Epithelial cell of proximal tubule (primary cell): Measurements from ENCODE around the gene LYPLA2. TPM values are rescaled to one million over a fixed set of nuclear protein-coding genes. Genes with fewer than 3 reads are reported as not detected.
"Not testable (repeated sequence)": the region's sequence is repeated elsewhere in the genome, so short reads cannot be mapped to it uniquely, and the experiment has no call there.

Source experiments
- DNase-seq: peaks from one replicate; pipeline ENCODE4 v3.0.0-alpha.2; 2011; ENCODE audit warnings: low read depth
- H3K4me3 ChIP-seq: 2 replicates; pipeline ENCODE4 v1.5.1; 2011; ENCODE audit warnings: low read depth, mild to moderate bottlenecking, low read length
- CTCF ChIP-seq: conservative IDR thresholded peaks from 2 replicates; pipeline ENCODE4 v1.5.1; 2012; ENCODE audit warnings: low read depth, mild to moderate bottlenecking, low read length
- total RNA-seq: library from RNA; depleted of rRNA; stranded (reverse); fragments of >200 nt; gene quantifications from 2 replicates; pipeline ENCODE4 v1.2.3, GENCODE V29; 2015

LYPLA2 gene
- total RNA-seq, 1 donor from 2014 or later = 129 TPM

GRCh38 chr1:23798662-23799142 is 7.8 kb downstream of the LYPLA2 start:
- no peak for DNase-seq
- H3K4me3 ChIP-seq = peak overlapping the region; percentile 91
- peak; percentile 4 for TF ChIP-seq CTCF

DNA sequence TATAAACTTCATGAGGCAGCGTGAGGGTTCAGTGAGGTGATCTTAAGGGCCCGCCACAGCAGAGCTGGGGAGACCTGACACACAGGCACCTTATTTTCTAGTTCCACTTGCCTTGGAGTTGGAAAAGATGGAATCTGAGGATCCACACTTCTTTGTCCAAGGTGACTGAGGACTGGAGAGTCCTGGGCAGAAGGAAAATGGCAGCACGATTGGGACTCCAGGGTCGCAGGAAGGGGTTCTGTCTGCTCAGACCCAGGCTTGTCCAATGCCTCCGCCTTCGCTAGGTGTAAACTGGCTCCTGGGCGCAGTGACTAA is 8.3 kb downstream of the LYPLA2 start:
- TF ChIP-seq CTCF = no peak
- peak overlapping the region; percentile 91 for H3K4me3 ChIP-seq
- DNase-seq = no peak

- peak; percentile 59 for DNase-seq
- TF ChIP-seq CTCF = no peak
- H3K4me3 ChIP-seq = peak overlapping the region; percentile 91
Observed at GRCh38 chr1:23799570-23800399, 8.8 kb downstream of the LYPLA2 start.

- DNase-seq = peak; percentile 35
- no peak for TF ChIP-seq CTCF
- H3K4me3 ChIP-seq = peak within 1 kb of the TSS; percentile 91
Observed at GRCh38 chr1:23800400-23801337, 9.7 kb downstream of the LYPLA2 start, which contains the start of gene GALE. TSS of gene GALE (minus strand) at chr1:23800754. CDS start at chr1:23799007, 1,747 bp downstream.

- no peak for DNase-seq
- no peak for TF ChIP-seq CTCF
- peak overlapping the region; percentile 91 for H3K4me3 ChIP-seq
Observed at GRCh38 chr1:23801338-23801748, 10.4 kb downstream of the LYPLA2 start.

- TF ChIP-seq CTCF = no peak
- no peak overlapping the region for H3K4me3 ChIP-seq
Observed at GRCh38 chr1:23801876-23802275, 10.9 kb downstream of the LYPLA2 start.

GRCh38 chr1:23802809-23803342 is 11.9 kb downstream of the LYPLA2 start:
- not testable (repeated sequence) for DNase-seq, H3K4me3 ChIP-seq

More at GRCh38 chr1:23801876-23802275, 10.9 kb downstream of the LYPLA2 start:
- DNase-seq = no peak
